Trophoblast cell (in vitro differentiated cells and primary cell): ENCODE results near the gene CHRNA9.

Source experiments
- DNase-seq, 2 donors: peaks; one replicate each; pipeline ENCODE4 v3.0.0-alpha.2; 2016
- H2AFZ ChIP-seq: 2 replicates; pipeline ENCODE4 v1.6.1; 2013; ENCODE audit warnings: low read length, moderate library complexity, mild to moderate bottlenecking; ENCODE audit not compliant: insufficient read depth, poor library complexity
- H2AK5ac ChIP-seq: 2 replicates; pipeline ENCODE4 v1.6.1; 2013; ENCODE audit warnings: mild to moderate bottlenecking, low read length
- H2BK120ac ChIP-seq: 2 replicates; pipeline ENCODE4 v1.6.1; 2013; ENCODE audit warnings: low read length, mild to moderate bottlenecking, moderate library complexity; ENCODE audit not compliant: insufficient read depth, poor library complexity
- H2BK12ac ChIP-seq: 2 replicates; pipeline ENCODE4 v1.6.1; 2013; ENCODE audit warnings: mild to moderate bottlenecking, low read length, moderate library complexity
- H2BK5ac ChIP-seq: 2 replicates; pipeline ENCODE4 v1.6.1; 2013; ENCODE audit warnings: low read length, low read depth, moderate library complexity, mild to moderate bottlenecking; ENCODE audit not compliant: poor library complexity
- H3K14ac ChIP-seq: 2 replicates; pipeline ENCODE4 v1.6.1; 2013; ENCODE audit warnings: mild to moderate bottlenecking, low read length
- H3K18ac ChIP-seq: 2 replicates; pipeline ENCODE4 v1.6.1; 2013; ENCODE audit warnings: mild to moderate bottlenecking, low read length
- H3K23ac ChIP-seq: 2 replicates; pipeline ENCODE4 v1.6.1; 2013; ENCODE audit warnings: low read length
- H3K27ac ChIP-seq: 2 replicates; pipeline ENCODE4 v1.5.1; 2013; ENCODE audit warnings: low read depth, mild to moderate bottlenecking, inconsistent platforms, low read length, moderate library complexity
- H3K27me3 ChIP-seq: 2 replicates; pipeline ENCODE4 v1.6.1; 2013; ENCODE audit warnings: inconsistent platforms, mild to moderate bottlenecking, low read length, moderate library complexity; ENCODE audit not compliant: insufficient read depth
- H3K36me3 ChIP-seq, 2 experiments: 1 replicate in 1 of 2; 2 replicates in 1 of 2; pipeline ENCODE4 v1.6.1; 2013; ENCODE audit warnings: low read length in 2 of 2, mild to moderate bottlenecking in 2 of 2, moderate library complexity in 1 of 2; ENCODE audit not compliant: insufficient read depth in 2 of 2, control insufficient read depth in 1 of 2
- H3K4ac ChIP-seq: 2 replicates; pipeline ENCODE4 v1.6.1; 2013; ENCODE audit warnings: low read depth, mild to moderate bottlenecking, low read length, moderate library complexity
- H3K4me1 ChIP-seq, 2 experiments: 1 replicate in 1 of 2; 2 replicates in 1 of 2; pipeline ENCODE4 v1.6.1; 2013; ENCODE audit warnings: low read length in 2 of 2, mild to moderate bottlenecking in 2 of 2, moderate library complexity in 1 of 2; ENCODE audit not compliant: insufficient read depth in 2 of 2, control insufficient read depth in 1 of 2
- H3K4me2 ChIP-seq: 2 replicates; pipeline ENCODE4 v1.6.1; 2013; ENCODE audit warnings: inconsistent platforms, mild to moderate bottlenecking, low read length, moderate library complexity
- H3K4me3 ChIP-seq: 2 replicates; pipeline ENCODE4 v1.5.1; 2013; ENCODE audit warnings: mild to moderate bottlenecking, low read depth, low read length, inconsistent platforms
- H3K79me1 ChIP-seq: one replicate; pipeline ENCODE4 v1.6.1; 2013; ENCODE audit warnings: low read length
- H3K79me2 ChIP-seq: 2 replicates; pipeline ENCODE4 v1.6.1; 2013; ENCODE audit warnings: low read length, mild to moderate bottlenecking; ENCODE audit not compliant: control insufficient read depth, insufficient read depth, poor library complexity
- H3K9ac ChIP-seq: 2 replicates; pipeline ENCODE4 v1.6.1; 2013; ENCODE audit warnings: mild to moderate bottlenecking, low read length
- H3K9me3 ChIP-seq: 2 replicates; pipeline ENCODE4 v1.6.1; 2013; ENCODE audit warnings: low read depth, mild to moderate bottlenecking, control low read depth, inconsistent platforms, low read length; ENCODE audit not compliant: insufficient read depth
- H4K12ac ChIP-seq: 2 replicates; pipeline ENCODE4 v1.6.1; 2013; ENCODE audit warnings: low read depth, mild to moderate bottlenecking, low read length, moderate library complexity
- H4K8ac ChIP-seq: 2 replicates; pipeline ENCODE4 v1.6.1; 2013; ENCODE audit warnings: low read depth, mild to moderate bottlenecking, low read length, moderate library complexity
- H4K91ac ChIP-seq: one replicate; pipeline ENCODE4 v1.6.1; 2013; ENCODE audit warnings: low read depth, mild to moderate bottlenecking, low read length, moderate library complexity
- WGBS: extraction: QIAGEN DNeasy Blood & Tissue Kit; methylation state at CpG from one replicate; pipeline ENCODE4 v1.1.7; 2013; ENCODE audit warnings: missing lambda C conversion rate; ENCODE audit not compliant: insufficient read length, insufficient coverage; ENCODE audit errors: extremely low coverage; 5-methylcytosine and 5-hydroxymethylcytosine counted together

The CHRNA9 gene

GRCh38 chr4:40333921-40334352, 1.2 kb upstream of the CHRNA9 start:
- no CpG with 5 or more reads among the region's 8 CpGs for WGBS

GRCh38 chr4:40335525-40335894, 377 bp downstream of the CHRNA9 start:
- Histone ChIP-seq H2BK5ac (no peak overlapping the region), H3K27ac (no peak overlapping the region), H2AFZ (no peak overlapping the region), H3K27me3 (no peaks in the 10 kb centered on the region), H3K4me1 (peaks cover 10 to 16% of the 10 kb centered on the region in 2 experiments), H2AK5ac (no peak overlapping the region), H3K14ac (no peak overlapping the region), H4K8ac (no peak overlapping the region), H2BK12ac (no peak overlapping the region), H3K4ac (no peak overlapping the region), H3K36me3 (no peaks in the 10 kb centered on the region), H3K4me2 (no peak overlapping the region), H3K18ac (no peak overlapping the region), H3K23ac (no peak overlapping the region), H3K9me3 (no peaks in the 10 kb centered on the region), H4K91ac (no peak overlapping the region), H3K4me3 (no peak overlapping the region), H3K9ac (no peak overlapping the region), H3K79me2 (no peaks in the 10 kb centered on the region), H3K79me1 (no peaks in the 10 kb centered on the region), H4K12ac (no peak overlapping the region), H2BK120ac (no peak overlapping the region)
- peak in 1 of 2 donors; percentile 25 for DNase-seq
- no CpG with 5 or more reads among the region's 4 CpGs for WGBS

More at GRCh38 chr4:40333921-40334352, 1.2 kb upstream of the CHRNA9 start:
- H2AK5ac ChIP-seq: no peak overlapping the region
- H3K9me3 ChIP-seq: no peaks in the 10 kb centered on the region
- no peak overlapping the region for H2AFZ ChIP-seq
- no peak overlapping the region for H2BK12ac ChIP-seq
- no peaks in the 10 kb centered on the region for H3K27me3 ChIP-seq
- H3K14ac ChIP-seq: no peak overlapping the region
- no peak overlapping the region for H4K8ac ChIP-seq
- H3K4me2 ChIP-seq: no peak overlapping the region
- no peak overlapping the region for H3K23ac ChIP-seq
- no peaks in the 10 kb centered on the region for H3K79me1 ChIP-seq
- no peak overlapping the region for H2BK120ac ChIP-seq
- no peak overlapping the region for H3K4ac ChIP-seq
- no peak overlapping the region for H3K18ac ChIP-seq
- H2BK5ac ChIP-seq: no peak overlapping the region
- no peaks in the 10 kb centered on the region for H3K36me3 ChIP-seq
- no peak overlapping the region for H3K9ac ChIP-seq
- DNase-seq: peak in 1 of 2 donors; percentile 41
- H3K79me2 ChIP-seq: no peaks in the 10 kb centered on the region
- peaks cover 10 to 16% of the 10 kb centered on the region in 2 experiments for H3K4me1 ChIP-seq
- no peak overlapping the region for H3K4me3 ChIP-seq
- H4K91ac ChIP-seq: no peak overlapping the region
- no peak overlapping the region for H4K12ac ChIP-seq
- no peak overlapping the region for H3K27ac ChIP-seq

GRCh38 chr4:40337051-40337450, 1.9 kb downstream of the CHRNA9 start:
- Histone ChIP-seq H2BK5ac (no peak overlapping the region), H3K4ac (no peak overlapping the region), H3K4me2 (no peak overlapping the region), H2BK12ac (no peak overlapping the region), H3K36me3 (no peaks in the 10 kb centered on the region), H2AK5ac (no peak overlapping the region), H3K18ac (no peak overlapping the region), H3K9me3 (no peaks in the 10 kb centered on the region), H4K8ac (no peak overlapping the region), H4K91ac (no peak overlapping the region), H2AFZ (no peak overlapping the region), H3K9ac (no peak overlapping the region), H3K4me3 (no peak overlapping the region), H3K79me1 (no peaks in the 10 kb centered on the region), H3K23ac (no peak overlapping the region), H3K27ac (no peak overlapping the region), H3K79me2 (no peaks in the 10 kb centered on the region), H3K27me3 (no peaks in the 10 kb centered on the region), H2BK120ac (no peak overlapping the region), H3K14ac (no peak overlapping the region), H3K4me1 (peaks cover 10 to 14% of the 10 kb centered on the region in 2 experiments), H4K12ac (no peak overlapping the region)
- DNase-seq: no peak
- WGBS: no CpG with 5 or more reads among the region's 9 CpGs

GRCh38 chr4:40337523-40337922, 2.4 kb downstream of the CHRNA9 start:
- Histone ChIP-seq H3K79me1 (no peaks in the 10 kb centered on the region), H3K18ac (no peak overlapping the region), H2AFZ (no peak overlapping the region), H3K27ac (no peak overlapping the region), H3K4ac (no peak overlapping the region), H4K8ac (no peak overlapping the region), H3K4me2 (no peak overlapping the region), H2BK5ac (no peak overlapping the region), H3K9me3 (no peaks in the 10 kb centered on the region), H3K23ac (no peak overlapping the region), H4K12ac (no peak overlapping the region), H3K9ac (no peak overlapping the region), H3K14ac (no peak overlapping the region), H3K79me2 (no peaks in the 10 kb centered on the region), H3K4me3 (no peak overlapping the region), H3K27me3 (no peaks in the 10 kb centered on the region), H2AK5ac (no peak overlapping the region), H4K91ac (no peak overlapping the region), H3K4me1 (peaks cover 10 to 14% of the 10 kb centered on the region in 2 experiments), H2BK12ac (no peak overlapping the region), H2BK120ac (no peak overlapping the region), H3K36me3 (no peaks in the 10 kb centered on the region)
- DNase-seq: no peak
- no CpG with 5 or more reads among the region's 2 CpGs for WGBS
